Fibroblast of villous mesenchyme (primary cell): ENCODE results near the gene SNRPA1. TPM values are rescaled to one million over a fixed set of nuclear protein-coding genes. Genes with fewer than 3 reads are reported as not detected.

ENCODE experiments used
- DNase-seq: peaks from one replicate; pipeline ENCODE4 v3.0.0-alpha.2; 2010; ENCODE audit warnings: low read depth
- H3K4me3 ChIP-seq: 2 replicates; pipeline ENCODE4 v1.5.1; 2011; ENCODE audit warnings: low read depth, mild to moderate bottlenecking, low read length
- CTCF ChIP-seq: IDR thresholded peaks from 2 replicates; pipeline ENCODE4 v1.5.1; 2012; ENCODE audit warnings: low read depth, mild to moderate bottlenecking, low read length; ENCODE audit not compliant: insufficient read depth
- total RNA-seq: library from RNA; depleted of rRNA; stranded (reverse); fragments of >200 nt; gene quantifications from 2 replicates; pipeline ENCODE4 v1.2.3, GENCODE V29; 2012

SNRPA1 gene
- total RNA-seq, 1 donor, result 18.6 TPM

DNA sequence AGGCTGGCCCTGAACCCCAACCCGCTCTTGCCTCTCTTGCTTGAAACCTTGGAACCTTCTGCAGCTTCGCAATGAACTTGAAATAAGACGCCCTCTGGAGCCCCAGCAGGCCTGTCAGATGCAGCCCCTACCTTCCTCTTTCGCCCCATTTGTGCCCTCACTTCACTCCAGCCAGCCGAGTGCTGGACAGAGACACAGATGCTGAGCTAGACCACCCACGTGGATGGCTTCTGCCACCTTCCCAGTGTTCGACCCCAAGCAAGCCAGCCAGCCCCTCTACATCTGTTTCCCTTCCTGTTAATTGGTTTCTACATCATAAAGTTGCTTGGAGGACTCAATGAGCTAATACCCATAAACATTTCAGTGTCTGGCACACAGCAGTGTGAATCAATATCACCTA, 23.8 kb upstream of the SNRPA1 start:
- DNase-seq, result peak; percentile 8
- no peak for TF ChIP-seq CTCF
- H3K4me3 ChIP-seq, result no peak overlapping the region

DNA sequence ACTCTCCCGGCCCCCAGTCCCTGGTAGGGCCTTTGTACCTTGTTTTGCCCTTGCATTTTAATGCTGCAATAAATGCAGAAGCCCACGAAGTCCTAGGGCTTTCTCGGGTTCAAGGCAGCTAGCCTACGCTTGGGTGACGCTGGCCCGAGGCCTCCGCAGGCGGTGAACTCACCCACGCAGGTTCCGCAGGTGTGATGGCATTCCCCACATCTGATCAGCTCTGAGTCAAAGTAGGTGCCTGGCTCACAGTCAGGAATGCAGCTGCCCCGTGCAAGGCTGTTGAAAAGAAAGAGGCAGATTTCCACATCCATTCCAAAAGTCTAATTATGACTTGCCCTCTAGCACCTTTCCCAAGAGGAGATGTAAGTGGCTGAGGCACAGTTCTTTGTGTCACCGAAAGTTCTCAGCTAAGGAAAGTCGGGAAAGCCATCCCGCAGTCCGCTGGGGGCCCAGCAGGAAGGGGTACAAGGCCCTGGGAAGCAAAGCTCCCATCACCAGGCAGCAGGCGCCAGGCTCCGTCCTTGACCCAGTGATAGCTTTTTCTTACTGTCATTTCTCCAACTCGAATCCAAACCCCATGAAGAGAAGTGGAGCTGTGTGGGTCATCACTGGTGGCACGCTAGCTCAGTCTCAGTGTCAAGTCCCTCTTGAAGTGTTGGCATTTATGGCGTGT, 23.2 kb upstream of the SNRPA1 start:
- no peak overlapping the region for H3K4me3 ChIP-seq
- TF ChIP-seq CTCF, result no peak
- no peak for DNase-seq

GRCh38 chr15:101317336-101317872, 22.4 kb upstream of the SNRPA1 start:
- no peak for TF ChIP-seq CTCF
- no peak for DNase-seq

DNA sequence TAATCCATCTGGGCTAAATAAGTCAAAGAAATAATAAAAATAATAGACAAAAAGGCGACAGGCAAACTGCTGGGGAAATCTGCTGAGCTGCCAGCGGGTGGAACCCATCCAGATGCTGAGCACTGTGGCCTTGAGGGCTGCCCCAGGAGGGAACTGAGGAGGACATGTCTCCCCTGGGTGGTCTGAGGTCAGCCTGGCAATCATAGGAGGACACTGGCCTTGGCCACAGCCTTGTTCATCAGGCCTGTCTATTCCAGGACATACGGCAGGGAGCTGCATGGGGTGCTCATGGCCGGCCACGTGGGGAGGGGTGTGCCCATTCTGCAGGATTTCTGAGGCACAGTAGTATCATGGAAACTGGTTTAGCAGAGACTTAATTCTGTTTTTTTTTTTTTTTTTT, 21.5 kb upstream of the SNRPA1 start:
- no peak overlapping the region for H3K4me3 ChIP-seq
- TF ChIP-seq CTCF, result no peak
- no peak for DNase-seq

More at GRCh38 chr15:101317336-101317872, 22.4 kb upstream of the SNRPA1 start:
- H3K4me3 ChIP-seq, result no peak overlapping the region

- TF ChIP-seq CTCF, result no peak
- no peak overlapping the region for H3K4me3 ChIP-seq
These were observed 20.7 kb upstream of the SNRPA1 start for GRCh38 chr15:101315736-101316135.

GRCh38 chr15:101314336-101315125, 19.5 kb upstream of the SNRPA1 start:
- H3K4me3 ChIP-seq, result no peak overlapping the region
- DNase-seq, result no peak
- no peak for TF ChIP-seq CTCF

More at GRCh38 chr15:101315736-101316135, 20.7 kb upstream of the SNRPA1 start:
- no peak for DNase-seq
